ENCODE results near the gene PRDX1.
"Not testable (repeated sequence)": the region's sequence is repeated elsewhere in the genome, so short reads cannot be mapped to it uniquely, and the experiment has no call there.

PRDX1 gene

DNA sequence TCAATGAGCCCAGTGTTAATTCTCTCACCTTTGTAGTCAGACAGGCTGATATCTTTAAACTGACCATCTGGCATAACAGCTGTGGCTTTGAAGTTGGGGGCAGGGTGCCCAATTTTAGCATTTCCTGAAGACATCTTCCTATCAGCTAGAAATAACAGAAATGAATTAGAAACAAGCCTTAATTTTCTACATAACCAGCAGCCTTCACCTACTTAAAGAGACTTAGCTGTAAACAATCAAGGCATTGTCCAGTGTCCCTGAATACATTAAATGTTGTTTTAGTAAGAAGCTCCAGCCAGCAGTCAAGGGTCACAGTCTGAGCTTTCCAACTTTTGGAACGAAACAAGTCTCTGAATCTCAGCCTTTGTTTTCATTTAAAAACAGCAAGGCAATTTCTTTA lies 2.8 kb downstream of the PRDX1 start:
- no peak overlapping the region for H3K4me3 ChIP-seq (ENCODE audit: low read depth in 1 of 5, low read length in 5 of 5)
- H3K4me1 ChIP-seq (ENCODE audit: control insufficient read depth in 5 of 5, insufficient read depth in 5 of 5, low read length in 5 of 5), result peaks cover 0 to 34% (median 28%) of the 10 kb centered on the region in 5 donors
- no peak overlapping the region for H3K27ac ChIP-seq (ENCODE audit: low read depth, low read length)
- peak overlapping the region in 2 of 5 donors; percentile 41 to 51 for H3K9ac ChIP-seq (ENCODE audit: low read length in 5 of 5)
- H3K9me3 ChIP-seq (ENCODE audit: control insufficient read depth in 5 of 5, low read length in 5 of 5), result no peaks in the 10 kb centered on the region
- peaks cover 16 to 42% (median 34%) of the 10 kb centered on the region in 5 donors for H3K36me3 ChIP-seq (ENCODE audit: control insufficient read depth in 5 of 5, insufficient read depth in 5 of 5, low read length in 5 of 5)
- no peaks in the 10 kb centered on the region for H3K27me3 ChIP-seq (ENCODE audit: control insufficient read depth in 5 of 5, insufficient read depth in 4 of 5, low read length in 5 of 5)

DNA sequence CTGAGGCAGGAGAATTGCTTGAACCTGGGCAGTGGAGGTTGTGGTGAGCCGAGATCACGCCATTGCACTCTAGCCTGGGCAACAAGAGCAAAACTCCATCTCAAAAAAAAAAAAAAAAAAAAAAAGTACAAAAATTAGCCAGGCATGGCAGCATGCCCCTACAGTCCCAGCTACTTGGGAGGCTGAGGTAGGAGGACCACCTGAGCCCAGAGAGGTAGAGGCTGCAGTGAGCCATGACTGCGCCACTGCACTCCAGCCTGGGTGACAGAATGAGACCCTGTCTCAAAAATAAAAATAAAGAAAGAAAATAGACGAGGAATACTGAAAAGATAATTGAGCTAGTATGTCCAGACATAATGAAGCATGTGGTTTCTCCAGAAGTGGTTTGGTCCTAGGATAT lies 3.3 kb downstream of the PRDX1 start:
- not testable (repeated sequence) for H3K9ac ChIP-seq (ENCODE audit: low read length in 5 of 5); H3K27me3 ChIP-seq (ENCODE audit: control insufficient read depth in 5 of 5, insufficient read depth in 4 of 5, low read length in 5 of 5); H3K27ac ChIP-seq (ENCODE audit: low read depth, low read length); H3K4me3 ChIP-seq (ENCODE audit: low read depth in 1 of 5, low read length in 5 of 5); H3K9me3 ChIP-seq (ENCODE audit: control insufficient read depth in 5 of 5, low read length in 5 of 5)
- peaks cover 0 to 34% (median 28%) of the 10 kb centered on the region in 5 donors for H3K4me1 ChIP-seq (ENCODE audit: control insufficient read depth in 5 of 5, insufficient read depth in 5 of 5, low read length in 5 of 5)
- H3K36me3 ChIP-seq (ENCODE audit: control insufficient read depth in 5 of 5, insufficient read depth in 5 of 5, low read length in 5 of 5), result peaks cover 18 to 48% (median 39%) of the 10 kb centered on the region in 5 donors

DNA sequence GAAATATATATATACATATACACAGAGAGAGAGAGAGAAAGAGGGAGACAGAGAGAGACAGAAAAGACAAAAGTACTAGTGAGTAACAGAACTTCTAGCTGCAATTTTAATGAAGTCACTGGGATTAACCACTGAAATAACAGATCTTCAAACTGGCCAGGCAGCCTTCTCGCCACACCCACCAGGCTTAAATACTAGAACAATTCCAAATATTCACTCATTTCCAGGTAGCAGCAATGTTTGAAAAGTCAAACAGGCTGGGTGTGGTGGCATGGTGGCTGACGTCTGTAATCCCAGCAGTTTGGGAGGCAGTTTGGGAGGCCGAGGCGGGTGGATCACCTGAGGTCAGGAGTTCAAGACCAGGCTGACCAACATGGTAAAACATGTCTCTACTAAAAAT lies 5.2 kb downstream of the PRDX1 start:
- no peaks in the 10 kb centered on the region for H3K27me3 ChIP-seq (ENCODE audit: control insufficient read depth in 5 of 5, insufficient read depth in 4 of 5, low read length in 5 of 5)
- H3K4me1 ChIP-seq (ENCODE audit: control insufficient read depth in 5 of 5, insufficient read depth in 5 of 5, low read length in 5 of 5), result peaks cover 0 to 25% (median 23%) of the 10 kb centered on the region in 5 donors
- peaks cover 25 to 64% (median 52%) of the 10 kb centered on the region in 5 donors for H3K36me3 ChIP-seq (ENCODE audit: control insufficient read depth in 5 of 5, insufficient read depth in 5 of 5, low read length in 5 of 5)
- H3K27ac ChIP-seq (ENCODE audit: low read depth, low read length), result no peak overlapping the region
- no peak overlapping the region for H3K4me3 ChIP-seq (ENCODE audit: low read depth in 1 of 5, low read length in 5 of 5)
- no peak overlapping the region for H3K9ac ChIP-seq (ENCODE audit: low read length in 5 of 5)
- H3K9me3 ChIP-seq (ENCODE audit: control insufficient read depth in 5 of 5, low read length in 5 of 5), result no peaks in the 10 kb centered on the region

DNA sequence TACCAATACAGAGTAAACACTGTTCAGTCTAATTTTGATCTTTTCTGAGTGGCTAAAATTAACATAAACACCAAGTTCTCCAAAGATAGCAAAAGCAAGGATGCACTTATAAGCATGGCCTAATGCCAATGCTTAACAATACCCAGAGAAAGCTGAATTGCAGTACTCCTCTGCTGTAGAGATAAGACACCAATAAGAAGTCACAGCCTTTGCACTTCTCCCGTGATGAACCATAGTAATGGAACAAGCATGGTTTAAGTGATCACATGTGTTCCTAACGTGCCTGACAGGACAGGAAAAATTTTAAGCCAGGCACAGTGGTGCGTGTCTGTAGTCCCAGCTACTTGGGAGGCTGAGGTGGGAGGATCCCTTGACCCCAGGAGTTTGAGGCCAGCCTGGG lies 5.6 kb downstream of the PRDX1 start:
- Histone ChIP-seq H3K27ac (ENCODE audit: low read depth, low read length) (no peak overlapping the region), H3K4me1 (ENCODE audit: control insufficient read depth in 5 of 5, insufficient read depth in 5 of 5, low read length in 5 of 5) (peaks cover 0 to 22% (median 22%) of the 10 kb centered on the region in 5 donors)

DNA sequence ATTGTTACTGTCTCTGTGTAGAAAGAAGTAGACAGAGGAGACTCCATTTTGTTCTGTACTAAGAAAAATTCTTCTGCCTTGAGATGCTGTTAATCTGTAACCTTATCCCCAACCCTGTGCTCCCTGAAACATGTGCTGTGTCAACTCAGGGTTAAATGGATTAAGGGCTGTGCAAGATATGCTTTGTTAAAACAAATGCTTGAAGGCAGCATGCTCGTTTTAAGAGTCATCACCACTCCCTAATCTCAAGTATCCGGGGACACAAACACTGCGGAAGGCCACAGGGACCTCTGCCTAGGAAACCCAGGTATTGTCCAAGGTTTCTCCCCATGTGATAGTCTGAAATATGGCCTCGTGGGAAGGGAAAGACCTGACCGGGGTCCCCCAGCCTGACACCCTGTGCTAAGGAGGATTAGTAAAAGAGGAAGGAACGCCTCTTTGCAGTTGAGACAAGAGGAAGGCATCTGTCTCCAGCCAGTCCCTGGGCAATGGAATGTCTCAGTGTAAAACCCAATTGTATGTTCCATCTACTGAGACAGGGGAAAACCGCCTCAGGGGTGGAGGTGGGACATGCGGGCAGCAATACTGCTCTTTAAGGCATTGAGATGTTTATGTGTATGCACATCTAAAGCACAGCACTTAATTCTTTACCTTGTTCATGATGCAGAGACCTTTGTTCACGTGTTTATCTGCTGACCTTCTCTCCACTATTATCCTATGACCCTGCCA lies 8.0 kb downstream of the PRDX1 start:
- not testable (repeated sequence) for H3K9me3 ChIP-seq (ENCODE audit: control insufficient read depth in 5 of 5, low read length in 5 of 5); H3K4me3 ChIP-seq (ENCODE audit: low read depth in 1 of 5, low read length in 5 of 5); H3K4me1 ChIP-seq (ENCODE audit: control insufficient read depth in 5 of 5, insufficient read depth in 5 of 5, low read length in 5 of 5); H3K27me3 ChIP-seq (ENCODE audit: control insufficient read depth in 5 of 5, insufficient read depth in 4 of 5, low read length in 5 of 5); H3K9ac ChIP-seq (ENCODE audit: low read length in 5 of 5); H3K27ac ChIP-seq (ENCODE audit: low read depth, low read length)
- peaks cover 33 to 88% (median 75%) of the 10 kb centered on the region in 5 donors for H3K36me3 ChIP-seq (ENCODE audit: control insufficient read depth in 5 of 5, insufficient read depth in 5 of 5, low read length in 5 of 5)

More for the DNA sequence above, 5.6 kb downstream of the PRDX1 start:
- Histone ChIP-seq H3K9me3 (ENCODE audit: control insufficient read depth in 5 of 5, low read length in 5 of 5) (no peaks in the 10 kb centered on the region), H3K4me3 (ENCODE audit: low read depth in 1 of 5, low read length in 5 of 5) (no peak overlapping the region), H3K36me3 (ENCODE audit: control insufficient read depth in 5 of 5, insufficient read depth in 5 of 5, low read length in 5 of 5) (peaks cover 28 to 68% (median 57%) of the 10 kb centered on the region in 5 donors), H3K9ac (ENCODE audit: low read length in 5 of 5) (no peak overlapping the region), H3K27me3 (ENCODE audit: control insufficient read depth in 5 of 5, insufficient read depth in 4 of 5, low read length in 5 of 5) (no peaks in the 10 kb centered on the region)

DNA sequence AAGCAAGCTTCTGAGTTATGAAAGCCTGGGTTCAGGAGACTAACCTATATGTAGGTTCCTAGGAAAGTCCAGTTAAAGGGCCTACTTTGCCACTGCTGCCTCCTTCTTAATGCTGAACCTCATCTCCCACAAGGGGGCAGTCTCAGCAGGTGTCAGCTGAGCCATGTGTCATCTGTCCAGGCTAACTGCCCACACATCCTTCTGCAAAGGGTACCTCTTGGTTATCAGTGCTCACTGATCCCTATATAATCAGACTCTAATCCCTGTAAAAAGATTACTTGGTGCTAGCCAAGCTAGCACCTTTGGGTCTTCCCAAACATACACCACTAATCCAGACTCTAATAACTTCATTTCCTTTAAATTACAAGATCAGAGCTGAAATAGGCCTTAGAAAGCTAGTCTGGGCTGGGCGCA lies 9.0 kb downstream of the PRDX1 start:
- Histone ChIP-seq H3K9ac (ENCODE audit: low read length in 5 of 5) (no peak overlapping the region), H3K4me1 (ENCODE audit: control insufficient read depth in 5 of 5, insufficient read depth in 5 of 5, low read length in 5 of 5) (no peaks in the 10 kb centered on the region), H3K27me3 (ENCODE audit: control insufficient read depth in 5 of 5, insufficient read depth in 4 of 5, low read length in 5 of 5) (no peaks in the 10 kb centered on the region), H3K36me3 (ENCODE audit: control insufficient read depth in 5 of 5, insufficient read depth in 5 of 5, low read length in 5 of 5) (peaks cover 35 to 91% (median 79%) of the 10 kb centered on the region in 5 donors), H3K27ac (ENCODE audit: low read depth, low read length) (no peak overlapping the region), H3K4me3 (ENCODE audit: low read depth in 1 of 5, low read length in 5 of 5) (no peak overlapping the region), H3K9me3 (ENCODE audit: control insufficient read depth in 5 of 5, low read length in 5 of 5) (no peaks in the 10 kb centered on the region)

DNA sequence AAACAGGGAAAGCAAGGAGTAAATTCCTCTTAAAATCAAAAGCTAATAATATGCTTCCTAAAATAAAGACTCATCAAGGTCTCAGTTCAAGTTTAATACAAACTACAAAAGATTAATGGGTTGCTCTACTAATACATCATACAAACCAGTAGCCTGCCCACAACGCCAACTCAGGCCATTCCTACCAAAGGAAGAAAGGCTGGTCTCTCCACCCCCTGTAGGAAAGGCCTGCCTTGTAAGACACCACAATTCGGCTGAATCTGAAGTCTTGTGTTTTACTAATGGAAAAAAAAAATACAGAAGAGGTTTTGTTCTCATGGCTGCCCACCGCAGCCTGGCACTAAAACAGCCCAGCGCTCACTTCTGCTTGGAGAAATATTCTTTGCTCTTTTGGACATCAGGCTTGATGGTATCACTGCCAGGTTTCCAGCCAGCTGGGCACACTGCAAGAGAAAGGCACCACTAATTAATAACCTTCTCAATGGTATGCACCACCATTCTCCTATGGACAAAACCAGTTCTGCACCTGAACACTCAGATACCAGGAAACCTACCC lies 10.6 kb downstream of the PRDX1 start:
- Histone ChIP-seq H3K27ac (ENCODE audit: low read depth, low read length) (no peak overlapping the region), H3K36me3 (ENCODE audit: control insufficient read depth in 5 of 5, insufficient read depth in 5 of 5, low read length in 5 of 5) (peaks cover 34 to 80% (median 66%) of the 10 kb centered on the region in 5 donors), H3K27me3 (ENCODE audit: control insufficient read depth in 5 of 5, insufficient read depth in 4 of 5, low read length in 5 of 5) (no peaks in the 10 kb centered on the region), H3K4me3 (ENCODE audit: low read depth in 1 of 5, low read length in 5 of 5) (no peak overlapping the region), H3K9ac (ENCODE audit: low read length in 5 of 5) (no peak overlapping the region), H3K9me3 (ENCODE audit: control insufficient read depth in 5 of 5, low read length in 5 of 5) (no peaks in the 10 kb centered on the region), H3K4me1 (ENCODE audit: control insufficient read depth in 5 of 5, insufficient read depth in 5 of 5, low read length in 5 of 5) (no peaks in the 10 kb centered on the region)

DNA sequence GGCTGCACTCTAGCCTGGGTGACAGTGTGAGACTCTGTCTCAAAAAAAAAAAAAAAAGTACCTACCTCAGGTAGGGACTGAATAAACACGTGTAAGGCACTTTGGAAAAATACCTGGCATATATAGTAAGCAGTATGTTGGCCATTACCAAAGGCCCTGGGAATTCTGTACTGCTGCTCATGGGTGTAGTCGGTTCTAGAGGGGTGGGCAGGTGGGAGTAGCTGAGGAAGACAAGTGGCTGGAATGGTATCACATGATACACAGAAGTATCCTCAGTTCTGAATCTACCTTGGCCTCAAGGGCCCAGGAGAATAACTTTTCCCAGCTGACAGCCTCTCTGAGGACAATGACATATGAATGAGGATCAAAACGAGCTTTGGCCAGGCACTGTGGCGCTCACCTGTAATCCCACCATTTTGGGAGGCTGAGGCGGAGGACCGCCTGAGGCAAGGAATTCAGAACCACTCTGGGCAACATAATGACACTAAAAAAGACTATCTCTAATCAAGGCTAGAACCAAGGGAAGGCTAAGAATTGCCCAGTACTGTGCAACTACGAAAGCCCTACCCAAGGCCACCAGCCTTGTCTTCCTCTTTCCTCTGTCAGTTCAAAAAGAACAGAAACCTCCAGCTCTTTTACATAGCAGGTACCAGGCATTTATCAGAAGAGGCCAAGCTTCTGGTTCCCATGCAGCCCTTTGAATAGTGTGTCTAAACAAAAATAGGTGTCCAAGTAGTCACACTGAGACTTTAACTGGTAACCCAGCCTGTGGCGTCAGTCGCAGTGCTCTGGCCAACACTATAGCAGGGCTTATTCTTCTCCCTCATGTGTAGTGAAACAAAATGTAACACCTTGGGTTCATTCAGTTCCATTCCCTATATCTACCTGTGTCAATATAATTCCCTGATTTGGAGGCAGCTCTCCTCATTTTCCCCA lies 11.4 kb downstream of the PRDX1 start:
- H3K4me3 ChIP-seq (ENCODE audit: low read depth in 1 of 5, low read length in 5 of 5), result no peak overlapping the region
- no peak overlapping the region for H3K9ac ChIP-seq (ENCODE audit: low read length in 5 of 5)
- no peaks in the 10 kb centered on the region for H3K4me1 ChIP-seq (ENCODE audit: control insufficient read depth in 5 of 5, insufficient read depth in 5 of 5, low read length in 5 of 5)
- H3K9me3 ChIP-seq (ENCODE audit: control insufficient read depth in 5 of 5, low read length in 5 of 5), result no peaks in the 10 kb centered on the region
- H3K27me3 ChIP-seq (ENCODE audit: control insufficient read depth in 5 of 5, insufficient read depth in 4 of 5, low read length in 5 of 5), result no peaks in the 10 kb centered on the region
- peaks cover 28 to 73% (median 60%) of the 10 kb centered on the region in 5 donors for H3K36me3 ChIP-seq (ENCODE audit: control insufficient read depth in 5 of 5, insufficient read depth in 5 of 5, low read length in 5 of 5)
- no peak overlapping the region for H3K27ac ChIP-seq (ENCODE audit: low read depth, low read length)

DNA sequence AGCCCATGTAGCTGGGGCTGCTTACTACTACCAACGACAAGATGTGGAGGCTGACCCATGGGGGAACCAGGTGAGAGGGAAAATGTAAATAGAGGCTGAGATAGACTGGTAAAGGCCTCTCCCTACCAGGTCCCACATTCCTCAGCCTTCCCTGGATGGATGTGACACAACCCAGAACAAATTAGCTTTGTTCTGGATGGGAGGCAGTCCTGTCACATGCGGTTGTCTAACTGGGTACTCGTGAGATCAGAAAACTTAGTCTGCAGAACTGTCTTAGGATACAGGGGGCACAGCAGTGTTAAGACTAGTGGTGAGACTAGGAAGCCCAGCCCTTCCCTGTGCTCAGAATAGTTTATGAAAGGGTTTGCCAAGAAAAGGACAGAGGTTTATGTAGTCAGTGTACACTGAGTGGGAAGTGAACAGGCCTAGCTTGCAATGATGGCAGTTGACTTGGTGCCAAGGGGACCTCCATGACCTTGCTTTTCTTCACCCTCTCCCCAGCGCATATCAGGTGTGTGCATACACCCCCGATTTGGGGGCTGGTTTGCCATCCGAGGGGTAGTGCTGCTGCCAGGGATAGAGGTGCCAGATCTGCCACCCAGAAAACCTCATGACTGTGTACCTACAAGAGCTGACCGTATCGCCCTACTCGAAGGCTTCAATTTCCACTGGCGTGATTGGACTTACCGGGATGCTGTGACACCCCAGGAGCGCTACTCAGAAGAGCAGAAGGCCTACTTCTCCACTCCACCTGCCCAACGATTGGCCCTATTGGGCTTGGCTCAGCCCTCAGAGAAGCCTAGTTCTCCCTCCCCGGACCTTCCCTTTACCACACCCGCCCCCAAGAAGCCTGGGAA lies 13.2 kb downstream of the PRDX1 start:
- H3K27me3 ChIP-seq (ENCODE audit: control insufficient read depth in 5 of 5, insufficient read depth in 4 of 5, low read length in 5 of 5), result no peaks in the 10 kb centered on the region
- H3K9me3 ChIP-seq (ENCODE audit: control insufficient read depth in 5 of 5, low read length in 5 of 5), result no peaks in the 10 kb centered on the region
- peaks cover 21 to 56% (median 44%) of the 10 kb centered on the region in 5 donors for H3K36me3 ChIP-seq (ENCODE audit: control insufficient read depth in 5 of 5, insufficient read depth in 5 of 5, low read length in 5 of 5)
- no peaks in the 10 kb centered on the region for H3K4me1 ChIP-seq (ENCODE audit: control insufficient read depth in 5 of 5, insufficient read depth in 5 of 5, low read length in 5 of 5)
- H3K4me3 ChIP-seq (ENCODE audit: low read depth in 1 of 5, low read length in 5 of 5), result no peak overlapping the region
- H3K27ac ChIP-seq (ENCODE audit: low read depth, low read length), result no peak overlapping the region
- H3K9ac ChIP-seq (ENCODE audit: low read length in 5 of 5), result no peak overlapping the region

Data from subcutaneous abdominal adipose tissue (tissue), 5 donors.